H1 (cell line): Measurements from ENCODE around the gene SFXN1. TPM values are rescaled to one million over a fixed set of nuclear protein-coding genes. Genes with fewer than 3 reads are reported as not detected.

ENCODE experiments used
- EGR1 ChIP-seq: IDR thresholded peaks from 2 replicates; pipeline ENCODE4 v1.6.1; 2011; ENCODE audit warnings: low read depth, low read length, borderline replicate concordance
- EZH2 ChIP-seq: fragments of 200-600 bp; sonication (generic); IDR thresholded peaks from 2 replicates; pipeline ENCODE4 v1.7.1; 2012; ENCODE audit warnings: low read depth, mild to moderate bottlenecking, moderate library complexity, low read length, inconsistent platforms; ENCODE audit not compliant: severe bottlenecking
- GABPA ChIP-seq: IDR thresholded peaks from 2 replicates; pipeline ENCODE4 v1.6.1; 2011; ENCODE audit warnings: mild to moderate bottlenecking, low read length, moderate library complexity, borderline replicate concordance; ENCODE audit not compliant: insufficient read depth
- JUND ChIP-seq: IDR thresholded peaks from 2 replicates; pipeline ENCODE4 v1.6.1; 2011; ENCODE audit warnings: mild to moderate bottlenecking, improper control_type of control experiment, low read length
- NRF1 ChIP-seq: IDR thresholded peaks from 2 replicates; pipeline ENCODE4 v1.6.1; 2011; ENCODE audit warnings: mild to moderate bottlenecking, low read depth, low read length, improper control_type of control experiment
- POLR2A ChIP-seq, 2 experiments: IDR thresholded peaks; 1 replicate in 1 of 2; 2 replicates in 1 of 2; pipeline ENCODE4 v1.6.1; 2011; ENCODE audit warnings: low read depth in 2 of 2, low read length in 2 of 2, mild to moderate bottlenecking in 2 of 2; ENCODE audit errors: control extremely low read depth in 1 of 2
- POU5F1 ChIP-seq: IDR thresholded peaks from 2 replicates; pipeline ENCODE4 v1.6.1; 2011; ENCODE audit warnings: low read depth, mild to moderate bottlenecking, low read length, moderate library complexity
- RBBP5 ChIP-seq: IDR thresholded peaks from 2 replicates; pipeline ENCODE4 v1.7.1; 2012; ENCODE audit warnings: low read depth, mild to moderate bottlenecking, inconsistent platforms, low read length, moderate library complexity, borderline replicate concordance
- SRF ChIP-seq: IDR thresholded peaks from 2 replicates; pipeline ENCODE4 v1.6.1; 2011; ENCODE audit warnings: mild to moderate bottlenecking, low read depth, low read length, moderate library complexity
- TBP ChIP-seq: IDR thresholded peaks from 2 replicates; pipeline ENCODE4 v1.6.1; 2011; ENCODE audit warnings: low read depth, low read length, improper control_type of control experiment
- TCF12 ChIP-seq: IDR thresholded peaks from 2 replicates; pipeline ENCODE4 v1.6.1; 2011; ENCODE audit warnings: low read depth, mild to moderate bottlenecking, low read length
- YY1 ChIP-seq: IDR thresholded peaks from 2 replicates; pipeline ENCODE4 v1.6.1; 2011; ENCODE audit warnings: low read depth, mild to moderate bottlenecking, low read length
- polyA plus RNA-seq, 7 experiments: library from polyadenylated mRNA; depleted of rRNA in 3 of 7; stranded (reverse) in 5 of 7; unstranded in 2 of 7; fragments of >200 nt in 5 of 7; fragments of 200-250 nt in 2 of 7; gene quantifications; 1 replicate in 5 of 7; 2 replicates in 1 of 7; 4 replicates in 1 of 7; pipeline versions ENCODE4 v1.2.1 to v1.2.3, GENCODE V29; 2011 to 2013; ENCODE audit warnings: missing spikeins in 2 of 7, mixed read lengths in 2 of 7
- total RNA-seq: library from RNA; stranded (reverse); fragmentation: NEBNext Ultra II Directional; extraction: Animal tissue kit (Norgen Biotek cat#: 25700); gene quantifications from 2 replicates; pipeline ENCODE4 v1.2.1, GENCODE V29; 2021
- TF ChIP-seq, protein P1 (sequence below): fragments of 300-600 bp; sonication (generic); IDR thresholded peaks from 2 replicates; pipeline ENCODE4 v1.7.1; 2012; ENCODE audit warnings: low read length, moderate library complexity, mild to moderate bottlenecking, inconsistent platforms; ENCODE audit not compliant: insufficient replicate concordance

Gene SFXN1
- total and polyA plus RNA-seq, 2 of the 8 experiments (the other 6 are each of a cell fraction or from before 2014, with no cell fraction given) = 72.7 to 97.6 TPM

- TF ChIP-seq, protein P1, sequence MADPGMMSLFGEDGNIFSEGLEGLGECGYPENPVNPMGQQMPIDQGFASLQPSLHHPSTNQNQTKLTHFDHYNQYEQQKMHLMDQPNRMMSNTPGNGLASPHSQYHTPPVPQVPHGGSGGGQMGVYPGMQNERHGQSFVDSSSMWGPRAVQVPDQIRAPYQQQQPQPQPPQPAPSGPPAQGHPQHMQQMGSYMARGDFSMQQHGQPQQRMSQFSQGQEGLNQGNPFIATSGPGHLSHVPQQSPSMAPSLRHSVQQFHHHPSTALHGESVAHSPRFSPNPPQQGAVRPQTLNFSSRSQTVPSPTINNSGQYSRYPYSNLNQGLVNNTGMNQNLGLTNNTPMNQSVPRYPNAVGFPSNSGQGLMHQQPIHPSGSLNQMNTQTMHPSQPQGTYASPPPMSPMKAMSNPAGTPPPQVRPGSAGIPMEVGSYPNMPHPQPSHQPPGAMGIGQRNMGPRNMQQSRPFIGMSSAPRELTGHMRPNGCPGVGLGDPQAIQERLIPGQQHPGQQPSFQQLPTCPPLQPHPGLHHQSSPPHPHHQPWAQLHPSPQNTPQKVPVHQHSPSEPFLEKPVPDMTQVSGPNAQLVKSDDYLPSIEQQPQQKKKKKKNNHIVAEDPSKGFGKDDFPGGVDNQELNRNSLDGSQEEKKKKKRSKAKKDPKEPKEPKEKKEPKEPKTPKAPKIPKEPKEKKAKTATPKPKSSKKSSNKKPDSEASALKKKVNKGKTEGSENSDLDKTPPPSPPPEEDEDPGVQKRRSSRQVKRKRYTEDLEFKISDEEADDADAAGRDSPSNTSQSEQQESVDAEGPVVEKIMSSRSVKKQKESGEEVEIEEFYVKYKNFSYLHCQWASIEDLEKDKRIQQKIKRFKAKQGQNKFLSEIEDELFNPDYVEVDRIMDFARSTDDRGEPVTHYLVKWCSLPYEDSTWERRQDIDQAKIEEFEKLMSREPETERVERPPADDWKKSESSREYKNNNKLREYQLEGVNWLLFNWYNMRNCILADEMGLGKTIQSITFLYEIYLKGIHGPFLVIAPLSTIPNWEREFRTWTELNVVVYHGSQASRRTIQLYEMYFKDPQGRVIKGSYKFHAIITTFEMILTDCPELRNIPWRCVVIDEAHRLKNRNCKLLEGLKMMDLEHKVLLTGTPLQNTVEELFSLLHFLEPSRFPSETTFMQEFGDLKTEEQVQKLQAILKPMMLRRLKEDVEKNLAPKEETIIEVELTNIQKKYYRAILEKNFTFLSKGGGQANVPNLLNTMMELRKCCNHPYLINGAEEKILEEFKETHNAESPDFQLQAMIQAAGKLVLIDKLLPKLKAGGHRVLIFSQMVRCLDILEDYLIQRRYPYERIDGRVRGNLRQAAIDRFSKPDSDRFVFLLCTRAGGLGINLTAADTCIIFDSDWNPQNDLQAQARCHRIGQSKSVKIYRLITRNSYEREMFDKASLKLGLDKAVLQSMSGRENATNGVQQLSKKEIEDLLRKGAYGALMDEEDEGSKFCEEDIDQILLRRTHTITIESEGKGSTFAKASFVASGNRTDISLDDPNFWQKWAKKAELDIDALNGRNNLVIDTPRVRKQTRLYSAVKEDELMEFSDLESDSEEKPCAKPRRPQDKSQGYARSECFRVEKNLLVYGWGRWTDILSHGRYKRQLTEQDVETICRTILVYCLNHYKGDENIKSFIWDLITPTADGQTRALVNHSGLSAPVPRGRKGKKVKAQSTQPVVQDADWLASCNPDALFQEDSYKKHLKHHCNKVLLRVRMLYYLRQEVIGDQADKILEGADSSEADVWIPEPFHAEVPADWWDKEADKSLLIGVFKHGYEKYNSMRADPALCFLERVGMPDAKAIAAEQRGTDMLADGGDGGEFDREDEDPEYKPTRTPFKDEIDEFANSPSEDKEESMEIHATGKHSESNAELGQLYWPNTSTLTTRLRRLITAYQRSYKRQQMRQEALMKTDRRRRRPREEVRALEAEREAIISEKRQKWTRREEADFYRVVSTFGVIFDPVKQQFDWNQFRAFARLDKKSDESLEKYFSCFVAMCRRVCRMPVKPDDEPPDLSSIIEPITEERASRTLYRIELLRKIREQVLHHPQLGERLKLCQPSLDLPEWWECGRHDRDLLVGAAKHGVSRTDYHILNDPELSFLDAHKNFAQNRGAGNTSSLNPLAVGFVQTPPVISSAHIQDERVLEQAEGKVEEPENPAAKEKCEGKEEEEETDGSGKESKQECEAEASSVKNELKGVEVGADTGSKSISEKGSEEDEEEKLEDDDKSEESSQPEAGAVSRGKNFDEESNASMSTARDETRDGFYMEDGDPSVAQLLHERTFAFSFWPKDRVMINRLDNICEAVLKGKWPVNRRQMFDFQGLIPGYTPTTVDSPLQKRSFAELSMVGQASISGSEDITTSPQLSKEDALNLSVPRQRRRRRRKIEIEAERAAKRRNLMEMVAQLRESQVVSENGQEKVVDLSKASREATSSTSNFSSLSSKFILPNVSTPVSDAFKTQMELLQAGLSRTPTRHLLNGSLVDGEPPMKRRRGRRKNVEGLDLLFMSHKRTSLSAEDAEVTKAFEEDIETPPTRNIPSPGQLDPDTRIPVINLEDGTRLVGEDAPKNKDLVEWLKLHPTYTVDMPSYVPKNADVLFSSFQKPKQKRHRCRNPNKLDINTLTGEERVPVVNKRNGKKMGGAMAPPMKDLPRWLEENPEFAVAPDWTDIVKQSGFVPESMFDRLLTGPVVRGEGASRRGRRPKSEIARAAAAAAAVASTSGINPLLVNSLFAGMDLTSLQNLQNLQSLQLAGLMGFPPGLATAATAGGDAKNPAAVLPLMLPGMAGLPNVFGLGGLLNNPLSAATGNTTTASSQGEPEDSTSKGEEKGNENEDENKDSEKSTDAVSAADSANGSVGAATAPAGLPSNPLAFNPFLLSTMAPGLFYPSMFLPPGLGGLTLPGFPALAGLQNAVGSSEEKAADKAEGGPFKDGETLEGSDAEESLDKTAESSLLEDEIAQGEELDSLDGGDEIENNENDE = no peak
- TF ChIP-seq NRF1 = no peak
- TF ChIP-seq TBP = no peak
- no peak for TF ChIP-seq POLR2A (IDR thresholded peaks at IDR 0.05; ENCODE audit: control extremely low read depth in 1 of 2, low read depth in 2 of 2, low read length in 2 of 2)
- TF ChIP-seq EGR1 = no peak
- no peak for TF ChIP-seq RBBP5
- no peak for TF ChIP-seq YY1
- no peak for TF ChIP-seq EZH2
- TF ChIP-seq TCF12 = no peak
- no peak for TF ChIP-seq JUND
- TF ChIP-seq SRF = no peak
- no peak for TF ChIP-seq POU5F1
- no peak for TF ChIP-seq GABPA
Observed at GRCh38 chr5:175465282-175465681, 13.1 kb upstream of the SFXN1 start (continued).
